Activated naive CD4-positive, alpha-beta T cell (primary cell): ENCODE measurements around the gene SLAMF7.
"Not testable (repeated sequence)": the region's sequence is repeated elsewhere in the genome, so short reads cannot be mapped to it uniquely, and the experiment has no call there.

Experiments used
- DNase-seq, 4 experiments: peaks; one replicate each; lab custom pipeline; 2025; lab: John Stamatoyannopoulos, UW

The SLAMF7 gene

GRCh38 chr1:160774886-160775719 lies 36.1 kb downstream of the SLAMF7 start:
- DNase-seq = no peak

- no peak for DNase-seq
Observed at GRCh38 chr1:160776178-160776577, 37.1 kb downstream of the SLAMF7 start.

- DNase-seq = no peak
Observed at GRCh38 chr1:160777486-160778089, 38.5 kb downstream of the SLAMF7 start.

- DNase-seq = no peak
Observed at GRCh38 chr1:160778976-160779375, 39.9 kb downstream of the SLAMF7 start.

- DNase-seq = peak in 1 of 4 experiments; percentile 20
Observed at GRCh38 chr1:160779626-160780397, 40.8 kb downstream of the SLAMF7 start.

- DNase-seq = no peak
Observed at GRCh38 chr1:160780398-160780755, 41.3 kb downstream of the SLAMF7 start.

- no peak for DNase-seq
Observed at GRCh38 chr1:160781186-160781766, 42.2 kb downstream of the SLAMF7 start.

GRCh38 chr1:160781914-160782689 lies 43.1 kb downstream of the SLAMF7 start:
- DNase-seq = no peak

GRCh38 chr1:160782988-160783765 lies 44.1 kb downstream of the SLAMF7 start:
- DNase-seq = not testable (repeated sequence)

GRCh38 chr1:160789051-160789701 lies 50.1 kb downstream of the SLAMF7 start:
- no peak for DNase-seq

- DNase-seq = no peak
Observed at GRCh38 chr1:160789702-160790611, 50.9 kb downstream of the SLAMF7 start.

GRCh38 chr1:160794376-160794775 lies 55.3 kb downstream of the SLAMF7 start:
- DNase-seq = no peak

- peak in 3 of 4 experiments; percentile 33 to 62 (median 61) for DNase-seq
Observed at GRCh38 chr1:160795951-160796383, 56.9 kb downstream of the SLAMF7 start, which contains the start of gene LY9. Gene LY9, plus strand, starts transcription at chr1:160796174. Its CDS starts 14 bp downstream, at chr1:160796188.

GRCh38 chr1:160797271-160797709 lies 58.2 kb downstream of the SLAMF7 start:
- DNase-seq = no peak

GRCh38 chr1:160797861-160798273 lies 58.8 kb downstream of the SLAMF7 start:
- peak in 2 of 4 experiments; percentile 23 to 44 for DNase-seq

- no peak for DNase-seq
Observed at GRCh38 chr1:160798439-160798838, 59.4 kb downstream of the SLAMF7 start.

GRCh38 chr1:160799641-160800040 lies 60.6 kb downstream of the SLAMF7 start:
- no peak for DNase-seq

- DNase-seq = no peak
Observed at GRCh38 chr1:160800142-160800541, 61.1 kb downstream of the SLAMF7 start.
